ENCODE measurements around the gene TRIM13.

The TRIM13 gene

GRCh38 chr13:49996161-49996915 lies 504 bp upstream of the TRIM13 start:
- no peak for TF ChIP-seq CTCF (IDR thresholded peaks at IDR 0.05; ENCODE audit: insufficient read depth, low read depth, low read length, missing control alignments)
- DNase-seq (ENCODE audit: low read depth): peak; percentile 95
- H3K4me3 ChIP-seq (ENCODE audit: low read depth, low read length): peak overlapping the region; percentile 92

- TF ChIP-seq CTCF (IDR thresholded peaks at IDR 0.05; ENCODE audit: insufficient read depth, low read depth, low read length, missing control alignments): no peak
- no peak for DNase-seq (ENCODE audit: low read depth)
These were observed 1.1 kb downstream of the TRIM13 start for GRCh38 chr13:49997955-49998354.

GRCh38 chr13:49998714-49999624 lies 2.1 kb downstream of the TRIM13 start:
- H3K4me3 ChIP-seq (ENCODE audit: low read depth, low read length): peak overlapping the region; percentile 70
- no peak for TF ChIP-seq CTCF (IDR thresholded peaks at IDR 0.05; ENCODE audit: insufficient read depth, low read depth, low read length, missing control alignments)
- peak; percentile 20 for DNase-seq (ENCODE audit: low read depth)

More at GRCh38 chr13:49997955-49998354, 1.1 kb downstream of the TRIM13 start:
- peak overlapping the region; percentile 70 for H3K4me3 ChIP-seq (ENCODE audit: low read depth, low read length)

- TF ChIP-seq CTCF (IDR thresholded peaks at IDR 0.05; ENCODE audit: insufficient read depth, low read depth, low read length, missing control alignments): no peak
- DNase-seq (ENCODE audit: low read depth): no peak
- H3K4me3 ChIP-seq (ENCODE audit: low read depth, low read length): no peak overlapping the region
These were observed 4.4 kb downstream of the TRIM13 start for GRCh38 chr13:50001287-50001686.

- DNase-seq (ENCODE audit: low read depth): no peak
- H3K4me3 ChIP-seq (ENCODE audit: low read depth, low read length): no peak overlapping the region
- TF ChIP-seq CTCF (IDR thresholded peaks at IDR 0.05; ENCODE audit: insufficient read depth, low read depth, low read length, missing control alignments): no peak
These were observed 9.7 kb downstream of the TRIM13 start for GRCh38 chr13:50006426-50007135.

GRCh38 chr13:50011461-50011860 lies 14.6 kb downstream of the TRIM13 start:
- H3K4me3 ChIP-seq (ENCODE audit: low read depth, low read length): no peak overlapping the region
- TF ChIP-seq CTCF (IDR thresholded peaks at IDR 0.05; ENCODE audit: insufficient read depth, low read depth, low read length, missing control alignments): no peak
- DNase-seq (ENCODE audit: low read depth): no peak

All from GM12865 (cell line).